ENCODE data around the gene PA2G4.
"Not testable (repeated sequence)": the region's sequence is repeated elsewhere in the genome, so short reads cannot be mapped to it uniquely, and the experiment has no call there.

The PA2G4 gene

DNA sequence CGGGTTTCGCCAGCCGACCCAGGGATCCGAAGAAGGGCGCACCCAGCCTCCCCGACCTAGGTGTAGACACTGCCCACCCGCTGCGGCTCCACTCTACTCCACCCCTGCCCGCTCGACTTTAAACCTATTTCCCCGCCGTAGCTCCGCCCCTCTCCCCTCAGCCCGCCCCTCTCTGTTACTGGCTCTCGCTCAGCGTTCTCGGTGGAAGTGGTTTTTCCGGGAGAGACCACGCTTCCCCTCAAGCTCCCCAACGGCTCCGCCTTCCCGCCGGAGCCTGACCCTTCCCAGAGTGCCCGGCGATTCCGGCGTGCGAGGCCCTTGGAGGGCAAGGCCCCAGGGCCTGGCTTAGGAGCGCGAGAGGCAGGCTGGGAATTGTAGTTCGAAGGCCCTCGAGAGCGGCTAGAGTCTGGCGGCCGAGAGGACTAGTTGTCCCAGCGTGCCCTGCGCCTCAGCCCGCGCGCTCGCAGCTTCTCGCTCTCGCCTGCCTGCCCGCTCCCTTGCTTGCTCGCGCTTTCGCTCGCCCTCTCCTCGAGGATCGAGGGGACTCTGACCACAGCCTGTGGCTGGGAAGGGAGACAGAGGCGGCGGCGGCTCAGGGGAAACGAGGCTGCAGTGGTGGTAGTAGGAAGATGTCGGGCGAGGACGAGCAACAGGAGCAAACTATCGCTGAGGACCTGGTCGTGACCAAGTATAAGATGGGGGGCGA, at the start of gene PA2G4:
PA2G4 (plus strand) TSS at position 451 of the 706 bp plus-strand sequence; CDS start at position 630, 179 bp downstream.
- DNase-seq (ENCODE audit: low read depth): peak; percentile 92

DNA sequence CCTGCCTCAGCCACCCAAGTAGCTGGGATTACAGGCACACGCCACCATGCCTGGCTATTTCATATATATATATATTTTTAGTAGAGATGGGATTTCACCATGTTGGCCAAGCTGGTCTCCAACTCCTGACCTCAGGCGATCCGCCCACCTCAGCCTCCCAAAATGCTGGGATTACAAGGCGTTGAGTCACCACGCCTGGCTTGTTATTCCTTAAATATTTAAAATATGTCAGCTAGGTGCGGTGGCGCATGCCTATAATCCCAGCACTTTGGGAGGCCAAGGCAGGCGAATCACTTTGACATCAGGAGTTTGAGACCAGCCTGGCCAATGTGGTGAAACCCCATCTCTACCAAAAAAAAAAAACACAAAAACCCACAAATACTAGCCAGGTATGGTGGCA, 44.4 kb upstream of the PA2G4 start:
- DNase-seq (ENCODE audit: low read depth): not testable (repeated sequence)

DNA sequence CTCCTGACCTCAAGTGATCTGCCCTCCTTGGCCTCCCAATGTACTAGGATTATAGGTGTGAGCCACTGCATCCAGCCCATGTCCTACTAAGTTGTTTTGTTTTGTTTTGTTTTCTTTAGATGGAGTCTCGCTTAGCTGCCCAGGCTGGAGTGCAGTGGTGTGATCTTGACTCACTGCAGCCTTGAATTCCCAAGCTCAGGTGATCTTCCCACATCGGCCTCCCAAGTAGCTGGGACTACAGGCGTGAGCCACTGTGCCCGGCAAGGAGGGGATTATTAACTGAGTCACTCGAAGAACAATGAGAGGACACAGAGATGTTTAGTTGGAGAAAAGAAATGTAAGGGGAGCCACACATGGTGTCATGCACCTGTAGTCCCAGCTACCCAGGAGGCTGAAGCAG, 42.4 kb upstream of the PA2G4 start:
- no peak for DNase-seq (ENCODE audit: low read depth)

DNA sequence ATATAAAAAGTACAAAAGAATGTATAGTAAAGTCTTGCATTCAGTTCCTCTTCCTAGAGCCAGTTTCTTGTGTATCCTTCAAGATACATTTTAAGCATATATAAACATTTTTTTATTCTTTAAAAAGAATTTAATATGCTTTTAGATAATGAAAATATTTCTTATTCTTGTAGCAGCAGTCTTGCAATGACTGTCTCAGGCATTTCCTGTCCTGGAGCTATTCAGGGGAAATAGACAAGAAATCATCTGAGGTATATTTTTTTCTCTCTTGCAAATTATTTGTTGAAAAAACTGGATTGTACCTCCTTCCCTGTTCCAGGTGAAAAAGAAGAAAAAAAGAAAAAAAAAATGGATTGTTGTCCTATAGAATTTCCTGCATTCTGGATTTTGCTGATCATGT, 41.4 kb upstream of the PA2G4 start:
- no peak for DNase-seq (ENCODE audit: low read depth)

DNA sequence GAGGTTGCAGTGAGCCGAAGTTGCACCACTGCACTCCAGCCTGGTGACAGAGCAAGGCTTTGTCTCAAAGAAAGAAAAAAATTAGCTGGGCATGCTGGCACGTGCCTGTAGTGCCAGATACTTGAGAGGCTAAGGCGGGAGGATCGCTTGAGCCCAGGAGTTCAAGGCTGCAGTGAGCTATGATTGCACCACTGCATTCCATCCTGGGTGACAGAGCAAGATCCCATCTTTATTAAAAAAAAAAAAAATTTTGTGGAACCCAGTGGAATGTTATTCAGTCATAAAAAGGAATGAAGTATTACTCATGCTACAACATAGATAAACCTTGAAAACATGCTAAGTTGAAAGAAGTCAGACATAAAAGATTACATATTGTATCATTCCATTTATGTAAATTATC, 32.7 kb upstream of the PA2G4 start:
- DNase-seq (ENCODE audit: low read depth): no peak

DNA sequence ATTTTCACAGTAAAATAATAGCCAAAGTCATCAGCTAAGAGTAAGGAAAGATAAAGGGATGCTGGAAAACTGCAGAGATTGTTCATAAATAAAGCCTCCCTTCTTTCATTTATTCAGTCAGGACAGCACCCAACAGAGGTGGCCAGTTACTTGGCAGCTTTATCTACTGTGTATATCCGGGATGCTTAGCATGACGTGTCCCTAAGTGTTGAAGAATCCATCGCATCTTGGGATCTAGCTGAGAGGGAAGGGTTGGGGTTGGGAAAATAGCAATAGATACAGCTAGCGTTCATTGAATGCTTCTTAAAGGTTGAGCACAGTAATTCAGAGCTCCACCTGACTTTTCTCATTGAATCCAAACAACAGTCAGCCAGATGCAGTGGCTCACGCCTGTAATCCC, 30.0 kb upstream of the PA2G4 start:
- no peak for DNase-seq (ENCODE audit: low read depth)

DNA sequence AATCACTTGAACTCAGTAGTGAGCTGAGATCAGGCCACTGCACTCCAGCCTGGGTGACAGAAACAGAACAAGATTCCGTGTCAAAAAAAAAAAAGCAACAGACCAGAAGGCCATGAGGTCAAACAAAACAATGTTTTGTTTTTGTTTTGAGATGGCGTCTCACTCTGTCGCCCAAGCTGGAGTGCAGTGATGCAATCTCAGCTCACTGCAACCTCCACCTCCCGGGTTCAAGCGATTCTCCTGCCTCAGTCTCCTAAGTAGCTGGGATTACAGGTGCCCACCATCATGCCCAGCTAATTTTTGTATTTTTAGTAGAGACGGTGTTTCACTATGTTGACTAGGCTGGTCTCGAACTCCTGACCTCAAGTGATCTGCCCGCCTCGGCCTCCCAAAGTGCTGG, 26.4 kb upstream of the PA2G4 start:
- not testable (repeated sequence) for DNase-seq (ENCODE audit: low read depth)

DNA sequence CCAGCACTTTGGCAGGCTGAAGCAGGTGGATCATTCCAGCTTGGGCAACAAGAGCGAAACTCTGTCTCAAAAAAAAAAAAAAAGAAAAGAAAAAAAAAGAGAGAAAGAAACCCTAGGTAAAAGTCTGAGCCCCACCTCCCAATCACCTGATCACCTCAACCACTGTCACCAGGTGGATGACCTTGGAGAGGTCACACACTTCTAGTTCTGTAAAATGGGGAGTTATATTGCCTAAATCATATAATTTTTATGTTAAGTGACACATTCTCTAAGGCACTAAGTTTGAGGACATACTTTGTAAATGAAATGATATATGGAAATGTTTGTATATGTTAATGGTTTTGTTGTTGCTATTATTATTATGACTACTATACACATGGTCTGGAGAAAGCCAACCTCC, 25.9 kb upstream of the PA2G4 start:
- no peak for DNase-seq (ENCODE audit: low read depth)

DNA sequence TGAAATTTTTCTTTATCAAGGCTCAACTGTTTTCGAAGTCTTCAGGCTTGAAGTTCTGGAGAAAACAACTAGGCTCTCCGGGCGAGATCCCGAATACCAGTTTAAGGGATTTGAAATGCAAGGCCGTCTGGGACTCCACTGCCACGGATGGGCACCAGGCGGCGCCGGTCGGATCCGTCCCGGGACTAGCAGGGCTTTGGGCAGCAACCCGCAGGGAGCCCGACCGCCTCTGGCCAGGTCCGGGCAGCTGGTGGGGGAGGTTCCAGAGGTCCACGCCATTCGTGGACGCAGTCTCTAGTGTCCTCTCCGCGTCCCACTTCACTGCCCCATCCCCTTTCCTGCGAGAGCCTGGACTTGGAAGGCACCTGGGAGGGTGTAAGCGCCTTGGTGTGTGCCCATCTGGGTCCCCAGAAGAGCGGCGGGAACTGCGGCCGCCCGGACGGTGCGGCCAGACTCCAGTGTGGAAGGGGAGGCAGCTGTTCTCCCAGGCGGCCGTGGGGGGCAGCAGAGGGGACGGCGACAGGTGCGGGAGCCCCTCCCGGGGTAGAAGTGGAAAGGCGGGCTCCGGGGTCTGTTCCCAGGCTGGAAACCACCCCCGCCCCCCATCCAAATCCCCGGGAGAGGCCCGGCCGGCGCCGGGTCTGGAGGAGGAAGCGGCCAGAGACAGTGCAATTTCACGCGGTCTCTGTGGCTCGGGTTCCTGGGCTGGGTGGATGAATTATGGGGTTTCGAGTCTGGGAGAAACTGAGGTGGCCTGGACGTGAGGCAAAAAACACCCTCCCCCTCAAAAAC, 25.2 kb upstream of the PA2G4 start:
- DNase-seq (ENCODE audit: low read depth): peak; percentile 23

DNA sequence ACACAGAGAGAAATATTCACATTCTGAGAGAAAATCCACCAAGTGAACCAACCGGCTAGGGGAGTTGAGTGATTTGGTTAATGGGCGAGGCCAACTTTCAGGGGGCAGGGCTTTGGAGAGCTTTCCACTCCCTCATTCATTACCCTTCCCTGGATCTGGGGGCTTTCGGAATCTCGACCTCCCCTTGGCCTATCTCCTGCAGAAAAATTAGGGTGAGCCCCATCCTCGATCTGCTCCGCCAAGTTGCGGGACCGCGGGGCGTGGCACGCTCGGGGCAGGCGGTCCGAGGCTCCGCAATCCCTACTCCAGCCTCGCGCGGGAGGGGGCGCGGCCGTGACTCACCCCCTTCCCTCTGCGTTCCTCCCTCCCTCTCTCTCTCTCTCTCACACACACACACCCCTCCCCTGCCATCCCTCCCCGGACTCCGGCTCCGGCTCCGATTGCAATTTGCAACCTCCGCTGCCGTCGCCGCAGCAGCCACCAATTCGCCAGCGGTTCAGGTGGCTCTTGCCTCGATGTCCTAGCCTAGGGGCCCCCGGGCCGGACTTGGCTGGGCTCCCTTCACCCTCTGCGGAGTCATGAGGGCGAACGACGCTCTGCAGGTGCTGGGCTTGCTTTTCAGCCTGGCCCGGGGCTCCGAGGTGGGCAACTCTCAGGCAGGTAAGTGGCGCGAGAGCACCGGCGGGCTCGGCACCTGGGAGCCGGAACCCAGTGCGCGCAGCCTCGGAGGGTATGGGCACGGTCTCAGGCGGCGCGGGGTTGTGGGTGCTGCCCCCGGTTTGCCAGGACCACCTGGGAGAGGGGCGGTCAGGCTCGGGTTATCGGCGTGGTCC, 24.4 kb upstream of the PA2G4 start, which contains the start of gene ERBB3:
ERBB3 (plus strand) TSS at position 443 of the 833 bp plus-strand sequence; CDS start at position 579, 136 bp downstream.
- peak; percentile 60 for DNase-seq (ENCODE audit: low read depth)

DNA sequence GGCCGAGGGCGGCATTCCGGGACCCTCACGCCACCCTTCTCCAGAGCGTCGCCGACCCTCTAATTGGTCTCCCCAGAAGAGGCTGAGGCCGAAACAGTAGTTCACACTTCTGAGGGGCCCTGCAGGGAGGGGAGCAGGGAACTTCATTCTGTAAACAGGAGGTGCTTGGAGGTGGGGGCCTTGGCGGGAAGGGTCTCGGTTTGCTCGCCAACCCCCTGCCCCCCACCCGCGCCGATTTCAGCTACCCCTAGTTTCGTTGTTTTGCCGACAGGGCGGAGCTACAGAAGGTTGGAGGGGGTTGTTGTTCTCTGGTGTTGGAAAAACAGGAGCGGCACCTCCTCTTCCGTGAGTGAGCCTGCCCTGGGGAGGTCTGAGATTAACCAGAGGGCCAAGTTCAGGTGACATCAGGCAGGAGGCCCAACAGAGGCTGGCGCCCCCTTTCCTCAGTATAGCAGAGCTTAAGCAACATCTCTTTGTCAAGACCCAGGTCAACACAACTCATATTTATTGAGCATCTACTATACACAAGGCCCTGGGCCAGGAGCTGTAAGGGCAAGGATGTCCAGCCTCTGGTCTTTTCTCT, 23.7 kb upstream of the PA2G4 start:
- no peak for DNase-seq (ENCODE audit: low read depth)

DNA sequence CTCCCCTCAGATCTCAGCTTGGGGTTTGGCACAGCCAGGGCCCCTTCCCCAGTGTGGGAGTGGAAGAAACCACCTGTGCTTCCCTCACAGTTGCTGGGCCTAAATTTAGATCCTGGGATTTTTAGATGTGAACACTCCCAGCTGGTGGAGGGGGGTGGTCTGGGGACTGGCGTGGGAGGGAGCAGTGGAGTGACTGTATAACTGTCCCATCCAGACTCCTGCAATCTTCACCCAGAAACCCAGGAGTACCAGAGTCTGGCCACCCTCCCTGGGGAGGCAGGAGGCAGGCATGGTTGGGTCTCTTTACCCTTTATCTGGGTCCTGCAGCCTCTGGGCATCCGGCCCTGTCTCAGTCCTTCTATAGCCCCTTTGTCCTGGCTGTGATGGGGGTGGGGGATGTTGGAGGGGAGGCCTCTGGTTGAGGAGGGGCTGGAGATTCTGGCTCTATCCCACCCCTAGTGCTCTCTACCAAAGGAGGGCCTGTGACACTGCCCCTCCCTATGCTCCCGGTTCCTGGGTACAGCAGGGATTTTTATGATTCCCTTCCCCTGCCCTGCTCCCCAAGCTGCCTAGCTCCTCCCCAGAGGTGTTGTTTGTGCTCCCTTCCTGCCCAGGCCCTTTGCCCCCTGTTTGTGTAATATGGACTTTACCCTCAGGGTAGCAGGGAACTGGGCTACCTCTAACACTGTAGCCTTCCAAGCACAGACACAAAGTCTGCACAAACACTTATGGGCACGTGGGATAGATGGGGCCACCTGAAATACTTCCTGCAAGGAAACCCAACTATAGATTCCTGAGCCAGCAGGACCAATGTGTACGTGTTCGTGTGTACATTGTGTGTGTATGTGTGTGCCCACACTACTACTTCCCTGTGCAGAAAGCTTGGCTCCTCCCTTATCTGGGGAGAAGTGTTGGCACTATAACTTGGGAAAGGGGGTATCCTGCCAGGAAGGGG, 22.7 kb upstream of the PA2G4 start:
- no peak for DNase-seq (ENCODE audit: low read depth)

DNA sequence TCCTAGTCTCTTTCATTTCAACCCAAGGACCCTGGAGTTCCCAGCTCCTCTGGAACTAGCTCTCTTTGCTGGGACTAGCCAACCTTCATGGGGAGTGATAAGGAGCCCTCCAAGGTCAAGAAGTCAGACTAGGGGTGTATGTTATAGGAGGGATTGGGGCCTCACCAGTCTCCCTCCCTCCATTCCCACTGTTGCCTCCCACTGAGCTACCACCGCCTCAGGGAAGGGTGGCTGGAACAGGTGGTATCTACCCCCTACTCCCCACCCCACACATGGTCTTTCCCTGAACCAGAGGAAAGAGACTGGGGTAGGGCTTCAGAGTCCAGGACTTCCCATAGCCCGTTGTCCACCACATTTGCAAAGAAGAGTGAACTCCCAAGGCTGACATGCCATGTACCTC, 22.0 kb upstream of the PA2G4 start:
- DNase-seq (ENCODE audit: low read depth): no peak

DNA sequence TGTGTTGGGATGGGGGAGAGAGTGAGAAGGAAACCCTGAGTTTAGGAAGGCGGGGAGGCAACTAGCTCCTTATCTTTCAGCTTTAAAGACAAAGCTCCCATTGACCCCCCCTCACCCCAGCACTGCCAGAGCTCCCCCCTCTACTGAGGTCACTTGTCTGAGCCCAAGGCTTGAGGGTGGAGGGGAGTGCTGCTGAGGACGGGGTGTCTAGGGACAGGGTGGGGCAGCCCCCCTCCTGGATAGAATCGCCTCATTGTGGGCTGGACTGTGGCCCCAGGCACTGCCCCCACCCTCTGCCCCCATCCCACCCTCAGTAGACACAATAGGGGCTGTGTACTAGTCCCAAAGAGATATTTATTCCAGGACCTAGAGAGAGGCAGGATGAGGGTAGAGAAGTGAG, 21.4 kb upstream of the PA2G4 start:
- DNase-seq (ENCODE audit: low read depth): no peak

DNA sequence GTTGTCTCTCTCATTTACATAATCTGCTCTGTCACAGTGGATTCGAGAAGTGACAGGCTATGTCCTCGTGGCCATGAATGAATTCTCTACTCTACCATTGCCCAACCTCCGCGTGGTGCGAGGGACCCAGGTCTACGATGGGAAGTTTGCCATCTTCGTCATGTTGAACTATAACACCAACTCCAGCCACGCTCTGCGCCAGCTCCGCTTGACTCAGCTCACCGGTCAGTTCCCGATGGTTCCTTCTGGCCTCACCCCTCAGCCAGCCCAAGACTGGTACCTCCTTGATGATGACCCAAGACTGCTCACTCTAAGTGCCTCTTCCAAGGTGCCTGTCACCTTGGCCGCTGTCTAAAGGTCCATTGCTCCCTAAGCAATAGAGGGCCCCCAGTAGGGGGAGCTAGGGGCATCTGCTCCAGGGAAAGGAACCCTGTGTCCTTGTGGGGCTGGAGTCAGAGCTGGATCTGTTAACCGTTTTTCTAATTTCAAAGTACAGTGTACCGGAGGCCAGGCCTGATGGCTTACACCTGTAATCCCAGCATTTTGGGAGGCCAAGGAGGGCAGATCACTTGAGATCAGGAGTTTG, 19.3 kb upstream of the PA2G4 start:
- no peak for DNase-seq (ENCODE audit: low read depth)

DNA sequence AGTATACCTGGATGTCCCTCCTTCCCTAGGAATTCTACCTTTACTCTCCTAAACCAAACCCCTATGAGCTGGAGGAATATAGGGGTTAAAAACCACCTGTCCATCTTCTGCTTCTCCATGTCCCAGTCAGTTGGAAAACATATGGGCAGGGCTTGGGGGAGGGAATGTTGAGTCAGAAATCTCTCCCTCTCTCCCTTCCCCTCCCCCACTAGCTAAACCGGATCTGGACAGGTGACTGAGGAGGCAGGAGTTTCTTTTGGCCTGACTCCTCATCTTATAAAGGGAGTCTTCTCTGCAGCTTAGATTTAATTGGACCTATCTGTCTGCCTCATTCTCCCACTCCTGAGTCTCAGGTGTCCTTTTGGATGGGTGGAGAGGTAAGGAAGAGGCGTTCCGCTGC, 18.3 kb upstream of the PA2G4 start:
- no peak for DNase-seq (ENCODE audit: low read depth)

DNA sequence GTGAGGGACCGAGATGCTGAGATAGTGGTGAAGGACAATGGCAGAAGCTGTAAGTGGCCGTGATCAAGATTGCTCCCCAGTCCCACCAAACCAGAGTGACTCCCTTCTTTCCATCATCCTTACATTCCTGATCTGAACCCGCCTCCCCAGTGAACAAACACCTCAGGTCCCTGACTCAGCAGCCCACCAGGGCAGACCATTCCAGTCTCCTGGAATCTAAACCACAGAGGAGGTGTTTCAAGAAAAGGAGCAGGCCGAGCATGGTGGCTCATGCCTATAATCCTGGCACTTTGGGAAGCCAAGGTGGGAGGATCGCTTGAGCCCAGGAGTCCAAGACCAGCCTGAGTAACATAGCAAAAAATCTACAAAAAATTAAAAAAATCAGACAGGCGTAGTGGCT, 17.8 kb upstream of the PA2G4 start:
- no peak for DNase-seq (ENCODE audit: low read depth)

DNA sequence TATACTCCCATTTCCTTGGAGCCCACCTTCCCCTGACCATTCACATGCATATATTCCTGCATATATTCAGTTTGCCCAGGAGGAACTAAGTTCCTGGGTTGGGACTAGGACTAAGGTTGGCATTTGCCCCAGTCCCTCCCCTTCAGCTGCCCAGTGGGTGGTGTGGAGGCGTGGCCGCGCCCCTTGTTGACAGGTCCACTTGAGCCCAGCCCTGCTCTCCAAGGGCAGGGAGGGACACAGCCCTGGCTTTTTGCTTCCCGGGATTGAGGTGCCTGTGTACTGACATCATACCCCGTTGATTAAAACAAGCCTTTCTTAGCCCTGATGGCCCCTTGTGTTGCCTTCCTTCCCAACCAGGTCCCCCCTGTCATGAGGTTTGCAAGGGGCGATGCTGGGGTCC, 17.1 kb upstream of the PA2G4 start:
- DNase-seq (ENCODE audit: low read depth): no peak

DNA sequence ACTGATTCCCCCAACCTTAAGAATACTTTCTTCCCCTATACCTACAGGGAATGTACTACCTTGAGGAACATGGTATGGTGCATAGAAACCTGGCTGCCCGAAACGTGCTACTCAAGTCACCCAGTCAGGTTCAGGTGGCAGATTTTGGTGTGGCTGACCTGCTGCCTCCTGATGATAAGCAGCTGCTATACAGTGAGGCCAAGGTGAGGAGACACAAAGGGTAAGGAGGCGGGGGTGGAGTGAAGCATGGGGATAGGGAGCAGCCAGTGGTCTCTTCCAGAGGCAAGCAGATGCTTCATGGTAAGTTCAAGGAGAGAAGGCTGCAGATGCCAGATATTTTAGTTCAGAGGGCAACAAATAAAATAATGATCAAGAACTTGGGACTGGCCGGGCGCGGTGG, 6.6 kb upstream of the PA2G4 start:
- DNase-seq (ENCODE audit: low read depth): no peak

DNA sequence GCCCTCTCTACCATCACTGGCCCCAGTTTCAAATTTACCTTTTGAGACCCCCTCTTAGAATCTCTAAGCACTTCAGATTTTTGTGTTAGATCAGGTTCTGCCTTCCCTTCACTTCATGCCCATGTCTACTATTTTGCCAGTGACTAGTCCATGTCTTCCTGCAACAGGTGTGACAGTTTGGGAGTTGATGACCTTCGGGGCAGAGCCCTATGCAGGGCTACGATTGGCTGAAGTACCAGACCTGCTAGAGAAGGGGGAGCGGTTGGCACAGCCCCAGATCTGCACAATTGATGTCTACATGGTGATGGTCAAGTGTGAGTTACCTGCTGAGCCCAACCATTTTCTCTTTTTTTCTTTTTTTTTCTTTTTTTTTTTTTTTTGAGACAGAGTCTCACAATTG, 5.8 kb upstream of the PA2G4 start:
- no peak for DNase-seq (ENCODE audit: low read depth)

DNA sequence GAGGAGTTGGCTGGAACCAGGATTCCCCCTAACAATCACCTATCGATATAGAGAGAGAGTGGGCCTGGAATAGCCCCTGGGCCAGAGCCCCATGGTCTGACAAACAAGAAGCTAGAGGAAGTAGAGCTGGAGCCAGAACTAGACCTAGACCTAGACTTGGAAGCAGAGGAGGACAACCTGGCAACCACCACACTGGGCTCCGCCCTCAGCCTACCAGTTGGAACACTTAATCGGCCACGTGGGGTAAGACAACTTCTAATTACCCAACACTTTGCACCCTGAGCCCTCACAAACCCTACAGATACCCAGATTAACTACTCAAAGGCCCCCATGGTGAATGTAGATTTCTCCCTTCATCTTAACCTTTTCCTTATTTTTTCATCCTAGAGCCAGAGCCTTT, 4.6 kb upstream of the PA2G4 start:
- no peak for DNase-seq (ENCODE audit: low read depth)

Data from T-helper 22 cell (primary cell).